Activated B cell treated with CpG ODN at 0.5 μM for 24 hours (primary cell): ENCODE results near the gene TEX26. TPM values are rescaled to one million over a fixed set of nuclear protein-coding genes. Genes with fewer than 3 reads are reported as not detected.

Source experiments
- ATAC-seq: fragments of 200-7000 bp; cut with Tn5 transposase; one replicate; pipeline ENCODE4 v1.10.0; 2021; ENCODE audit warnings: low read depth, mild to moderate bottlenecking, moderate library complexity
- CTCF ChIA-PET: fragments of 350-600 bp; sonication (Branson Sonifier 250); formaldehyde crosslinking; loops from one replicate; lab custom pipeline; 2021; ENCODE audit warnings: antibody characterized with exemption; lab: Charles Lee
- POLR2A ChIA-PET: fragments of 350-600 bp; sonication (Branson Sonifier 250); formaldehyde crosslinking; loops from one replicate; lab custom pipeline; 2021; ENCODE audit warnings: antibody characterized with exemption; lab: Charles Lee
- DNase-seq: peaks from one replicate; pipeline ENCODE4 v3.0.0; 2022
- H3K27ac Mint-ChIP-seq: one replicate; pipeline ENCODE4 v1.8.0; 2020; ENCODE audit warnings: mixed read lengths
- H3K27me3 Mint-ChIP-seq: one replicate; pipeline ENCODE4 v1.8.0; 2021; ENCODE audit warnings: mixed read lengths
- H3K36me3 Mint-ChIP-seq: one replicate; pipeline ENCODE4 v1.8.0; 2021; ENCODE audit warnings: low read depth, mixed read lengths
- H3K4me1 Mint-ChIP-seq: one replicate; pipeline ENCODE4 v1.8.0; 2021; ENCODE audit warnings: mixed read lengths
- H3K4me3 Mint-ChIP-seq: one replicate; pipeline ENCODE4 v1.8.0; 2020; ENCODE audit warnings: mild to moderate bottlenecking, mixed read lengths
- H3K9me3 Mint-ChIP-seq: one replicate; pipeline ENCODE4 v1.8.0; 2020; ENCODE audit warnings: mixed read lengths
- intact Hi-C: fragments of 100-400 bp; cut with micrococcal nuclease; formaldehyde crosslinking; loops from one replicate; pipeline ENCODE4 v1.15.1; 2024
- total RNA-seq: library from RNA; stranded (reverse); gene quantifications from 2 replicates; pipeline ENCODE4 v1.2.3, GENCODE V29; 2022
- TF ChIP-seq, protein P1 (sequence below): fragments of 200-600 bp; IDR thresholded peaks from one replicate; pipeline ENCODE4 v1.8.0; 2022; ENCODE audit warnings: antibody characterized with exemption, mild to moderate bottlenecking

TEX26 gene
- total RNA-seq, 1 donor from 2014 or later = not detected

DNA sequence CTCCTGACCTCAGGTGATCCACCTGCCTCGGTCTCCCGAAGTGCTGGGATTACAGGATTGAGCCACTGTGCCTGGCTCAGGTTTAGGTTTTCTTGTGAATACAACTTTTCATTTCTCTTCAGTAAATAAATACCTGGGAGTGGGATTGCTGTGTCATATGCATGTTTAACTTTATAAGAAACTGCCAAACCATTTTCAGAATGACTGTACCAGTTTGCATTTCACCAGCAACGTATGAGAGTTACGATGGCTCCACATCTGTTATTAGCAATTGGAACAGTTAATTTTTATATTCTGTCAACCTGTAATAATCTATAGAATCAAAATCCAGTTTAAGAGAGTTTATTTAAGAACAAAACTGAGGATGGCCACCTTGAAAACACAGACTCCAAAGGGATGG, 52.2 kb downstream of the TEX26 start:
- Mint-ChIP-seq H3K27me3 (peaks cover 5% of the 10 kb centered on the region), H3K4me1 (no peaks in the 10 kb centered on the region), H3K4me3 (no peak overlapping the region), H3K9me3 (peaks cover under 1% of the 10 kb centered on the region), H3K36me3 (no peaks in the 10 kb centered on the region), H3K27ac (no peak overlapping the region)
- ChIA-PET CTCF (interaction anchor here (0.6 kb wide), 1 partner anchor 17 kb away, joined by 3 read pairs; no protein-coding TSS in a partner anchor), POLR2A (no interaction called here)
- TF ChIP-seq, protein P1, sequence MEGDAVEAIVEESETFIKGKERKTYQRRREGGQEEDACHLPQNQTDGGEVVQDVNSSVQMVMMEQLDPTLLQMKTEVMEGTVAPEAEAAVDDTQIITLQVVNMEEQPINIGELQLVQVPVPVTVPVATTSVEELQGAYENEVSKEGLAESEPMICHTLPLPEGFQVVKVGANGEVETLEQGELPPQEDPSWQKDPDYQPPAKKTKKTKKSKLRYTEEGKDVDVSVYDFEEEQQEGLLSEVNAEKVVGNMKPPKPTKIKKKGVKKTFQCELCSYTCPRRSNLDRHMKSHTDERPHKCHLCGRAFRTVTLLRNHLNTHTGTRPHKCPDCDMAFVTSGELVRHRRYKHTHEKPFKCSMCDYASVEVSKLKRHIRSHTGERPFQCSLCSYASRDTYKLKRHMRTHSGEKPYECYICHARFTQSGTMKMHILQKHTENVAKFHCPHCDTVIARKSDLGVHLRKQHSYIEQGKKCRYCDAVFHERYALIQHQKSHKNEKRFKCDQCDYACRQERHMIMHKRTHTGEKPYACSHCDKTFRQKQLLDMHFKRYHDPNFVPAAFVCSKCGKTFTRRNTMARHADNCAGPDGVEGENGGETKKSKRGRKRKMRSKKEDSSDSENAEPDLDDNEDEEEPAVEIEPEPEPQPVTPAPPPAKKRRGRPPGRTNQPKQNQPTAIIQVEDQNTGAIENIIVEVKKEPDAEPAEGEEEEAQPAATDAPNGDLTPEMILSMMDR = no peak
- intact Hi-C loops = no loop called here
- ATAC-seq (no peak), DNase-seq (no peak)

DNA sequence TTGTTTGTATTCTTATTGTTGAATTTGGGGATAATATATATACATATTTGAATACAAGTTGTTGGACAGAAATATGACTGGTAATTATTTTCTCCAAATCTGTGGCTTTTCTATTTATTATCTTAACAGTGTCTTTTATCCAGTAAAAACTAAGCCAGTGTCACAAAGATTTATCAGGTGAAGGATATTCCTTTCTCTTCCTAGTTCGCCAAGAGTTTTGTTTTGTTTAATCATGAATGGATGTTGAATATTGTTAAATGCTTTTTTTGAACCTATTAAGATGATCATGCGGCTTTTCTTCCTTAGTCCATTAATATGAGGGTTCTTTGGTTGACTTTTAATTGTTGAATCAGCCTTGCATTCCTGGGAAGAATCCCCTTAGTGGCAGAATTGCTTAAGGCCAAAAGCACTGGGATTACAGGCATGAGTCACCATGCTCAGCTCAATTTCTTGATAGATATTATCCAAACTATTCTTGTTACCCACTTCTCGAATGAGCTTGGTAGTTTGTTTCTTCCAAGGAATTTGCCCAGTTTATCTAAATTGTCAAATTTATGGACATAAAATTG, 53.3 kb downstream of the TEX26 start:
- CTCF ChIA-PET = no interaction called here

GRCh38 chr13:30991184-30991583, 58.7 kb downstream of the TEX26 start:
- POLR2A ChIA-PET = no interaction called here
- H3K9me3 Mint-ChIP-seq = peaks cover 3% of the 10 kb centered on the region
- intact Hi-C loops = no loop called here
- H3K27me3 Mint-ChIP-seq = peaks cover 17% of the 10 kb centered on the region
- TF ChIP-seq, protein P1 = no peak
- H3K4me1 Mint-ChIP-seq = no peaks in the 10 kb centered on the region
- DNase-seq = no peak
- CTCF ChIA-PET = no interaction called here
- ATAC-seq = no peak
- no peaks in the 10 kb centered on the region for H3K36me3 Mint-ChIP-seq
- H3K4me3 Mint-ChIP-seq = no peak overlapping the region
- H3K27ac Mint-ChIP-seq = no peak overlapping the region

More for the DNA sequence above, 53.3 kb downstream of the TEX26 start:
- intact Hi-C loops = no loop called here
- Mint-ChIP-seq H3K4me3 (no peak overlapping the region), H3K9me3 (peaks cover 3% of the 10 kb centered on the region), H3K27ac (no peak overlapping the region), H3K4me1 (no peaks in the 10 kb centered on the region), H3K36me3 (no peaks in the 10 kb centered on the region), H3K27me3 (peaks cover 6% of the 10 kb centered on the region)
- TF ChIP-seq, protein P1 = no peak
- ATAC-seq = no peak
- POLR2A ChIA-PET = no interaction called here
- DNase-seq = no peak

- H3K9me3 Mint-ChIP-seq = peaks cover 3% of the 10 kb centered on the region
- CTCF ChIA-PET = no interaction called here
- H3K27me3 Mint-ChIP-seq = peaks cover 17% of the 10 kb centered on the region
- DNase-seq = no peak
- no peak overlapping the region for H3K4me3 Mint-ChIP-seq
- ATAC-seq = no peak
- POLR2A ChIA-PET = no interaction called here
- H3K36me3 Mint-ChIP-seq = no peaks in the 10 kb centered on the region
- no peaks in the 10 kb centered on the region for H3K4me1 Mint-ChIP-seq
- TF ChIP-seq, protein P1 = no peak
- no peak overlapping the region for H3K27ac Mint-ChIP-seq
- intact Hi-C loops = no loop called here
These were observed 59.5 kb downstream of the TEX26 start for GRCh38 chr13:30991922-30992321.

DNA sequence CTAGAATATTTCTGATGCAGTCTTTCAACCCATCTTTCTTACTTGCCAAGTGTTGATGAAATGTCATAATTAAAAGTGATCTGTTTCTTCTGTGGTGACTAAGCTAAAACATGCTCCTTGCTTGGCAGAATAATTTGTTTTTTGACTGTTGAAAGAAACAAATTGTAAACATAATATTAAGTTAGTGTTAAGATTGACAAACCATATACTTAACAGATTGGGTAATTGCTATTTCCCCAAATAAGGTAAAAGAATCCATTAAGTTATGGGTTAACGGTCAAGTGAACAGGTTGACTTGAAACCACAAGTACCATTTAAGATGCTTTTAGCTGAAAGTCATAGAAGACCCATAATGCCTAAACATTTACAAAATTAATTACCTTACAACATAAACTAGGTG, 62.9 kb downstream of the TEX26 start:
- TF ChIP-seq, protein P1 = no peak
- intact Hi-C loops = no loop called here
- Mint-ChIP-seq H3K4me1 (no peaks in the 10 kb centered on the region), H3K27ac (no peak overlapping the region), H3K9me3 (no peaks in the 10 kb centered on the region), H3K36me3 (no peaks in the 10 kb centered on the region), H3K4me3 (no peak overlapping the region), H3K27me3 (peaks cover 28% of the 10 kb centered on the region)
- CTCF ChIA-PET = no interaction called here
- POLR2A ChIA-PET = interaction anchor here (0.5 kb wide), 1 partner anchor 1265 kb away, joined by 3 read pairs; no protein-coding TSS in a partner anchor
- no peak for DNase-seq
- no peak for ATAC-seq
